ENCODE data around the gene RAD9A.

The RAD9A gene

DNA sequence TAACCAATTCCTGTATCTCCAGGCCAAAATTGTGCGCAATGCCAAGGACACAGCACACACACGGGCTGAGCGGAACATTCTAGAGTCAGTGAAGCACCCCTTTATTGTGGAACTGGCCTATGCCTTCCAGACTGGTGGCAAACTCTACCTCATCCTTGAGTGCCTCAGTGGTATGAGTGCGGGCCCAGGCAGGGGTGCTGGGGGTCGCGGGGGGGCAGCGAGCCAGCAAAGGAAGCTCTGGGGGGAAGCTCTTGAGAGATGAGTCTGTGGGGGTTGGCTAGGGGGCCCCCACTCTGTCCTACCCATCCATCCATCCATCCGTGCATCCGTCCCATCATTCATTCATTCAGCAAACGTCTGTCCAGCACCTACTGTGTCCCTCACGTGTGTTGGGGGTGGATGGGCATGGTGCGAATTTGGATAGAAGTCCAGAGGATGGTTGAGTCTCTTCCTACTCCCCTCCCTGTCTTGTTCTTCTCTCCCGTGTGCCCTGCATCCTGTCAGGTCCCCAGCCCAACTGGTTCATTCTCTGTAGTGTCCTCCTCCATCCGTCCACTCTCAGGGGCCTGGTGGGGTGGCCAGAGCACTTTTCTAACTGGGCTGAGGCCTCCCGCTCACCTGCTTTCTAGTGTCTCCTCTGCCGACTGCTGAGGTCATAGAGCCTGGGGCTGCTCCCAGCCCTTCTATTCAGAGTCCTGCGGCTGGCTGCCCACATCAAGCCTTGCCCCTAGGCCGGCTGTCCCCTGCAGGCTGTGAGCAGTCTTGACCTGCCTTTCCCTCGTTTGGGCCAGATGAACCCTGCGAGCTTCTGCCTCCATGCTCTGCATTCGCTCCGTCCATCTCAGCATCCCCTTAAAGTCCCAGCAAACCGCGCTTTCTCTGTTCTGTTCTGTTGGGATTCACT lies 39.8 kb downstream of the RAD9A start:
- no peak for DNase-seq
- H3K4me3 Mint-ChIP-seq, result no peak overlapping the region
- peak overlapping the region; percentile 59 for H3K27ac Mint-ChIP-seq
- no peaks in the 10 kb centered on the region for H3K27me3 Mint-ChIP-seq (ENCODE audit: low read depth, poor library complexity)
- TF ChIP-seq, protein P1, sequence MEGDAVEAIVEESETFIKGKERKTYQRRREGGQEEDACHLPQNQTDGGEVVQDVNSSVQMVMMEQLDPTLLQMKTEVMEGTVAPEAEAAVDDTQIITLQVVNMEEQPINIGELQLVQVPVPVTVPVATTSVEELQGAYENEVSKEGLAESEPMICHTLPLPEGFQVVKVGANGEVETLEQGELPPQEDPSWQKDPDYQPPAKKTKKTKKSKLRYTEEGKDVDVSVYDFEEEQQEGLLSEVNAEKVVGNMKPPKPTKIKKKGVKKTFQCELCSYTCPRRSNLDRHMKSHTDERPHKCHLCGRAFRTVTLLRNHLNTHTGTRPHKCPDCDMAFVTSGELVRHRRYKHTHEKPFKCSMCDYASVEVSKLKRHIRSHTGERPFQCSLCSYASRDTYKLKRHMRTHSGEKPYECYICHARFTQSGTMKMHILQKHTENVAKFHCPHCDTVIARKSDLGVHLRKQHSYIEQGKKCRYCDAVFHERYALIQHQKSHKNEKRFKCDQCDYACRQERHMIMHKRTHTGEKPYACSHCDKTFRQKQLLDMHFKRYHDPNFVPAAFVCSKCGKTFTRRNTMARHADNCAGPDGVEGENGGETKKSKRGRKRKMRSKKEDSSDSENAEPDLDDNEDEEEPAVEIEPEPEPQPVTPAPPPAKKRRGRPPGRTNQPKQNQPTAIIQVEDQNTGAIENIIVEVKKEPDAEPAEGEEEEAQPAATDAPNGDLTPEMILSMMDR (IDR thresholded peaks at IDR 0.05), result no peak
- H3K36me3 Mint-ChIP-seq (ENCODE audit: low read depth), result peaks cover 9% of the 10 kb centered on the region
- peaks cover 22% of the 10 kb centered on the region for H3K4me1 Mint-ChIP-seq
- H3K9me3 Mint-ChIP-seq, result no peaks in the 10 kb centered on the region

GRCh38 chr11:67432655-67433349 lies 41.0 kb downstream of the RAD9A start:
- no peak overlapping the region for H3K4me3 Mint-ChIP-seq
- H3K36me3 Mint-ChIP-seq (ENCODE audit: low read depth), result peaks cover 9% of the 10 kb centered on the region
- TF ChIP-seq, protein P1 (IDR thresholded peaks at IDR 0.05), result no peak
- H3K27ac Mint-ChIP-seq, result no peak overlapping the region
- peaks cover 21% of the 10 kb centered on the region for H3K4me1 Mint-ChIP-seq
- no peaks in the 10 kb centered on the region for H3K27me3 Mint-ChIP-seq (ENCODE audit: low read depth, poor library complexity)
- no peak for DNase-seq
- H3K9me3 Mint-ChIP-seq, result no peaks in the 10 kb centered on the region

DNA sequence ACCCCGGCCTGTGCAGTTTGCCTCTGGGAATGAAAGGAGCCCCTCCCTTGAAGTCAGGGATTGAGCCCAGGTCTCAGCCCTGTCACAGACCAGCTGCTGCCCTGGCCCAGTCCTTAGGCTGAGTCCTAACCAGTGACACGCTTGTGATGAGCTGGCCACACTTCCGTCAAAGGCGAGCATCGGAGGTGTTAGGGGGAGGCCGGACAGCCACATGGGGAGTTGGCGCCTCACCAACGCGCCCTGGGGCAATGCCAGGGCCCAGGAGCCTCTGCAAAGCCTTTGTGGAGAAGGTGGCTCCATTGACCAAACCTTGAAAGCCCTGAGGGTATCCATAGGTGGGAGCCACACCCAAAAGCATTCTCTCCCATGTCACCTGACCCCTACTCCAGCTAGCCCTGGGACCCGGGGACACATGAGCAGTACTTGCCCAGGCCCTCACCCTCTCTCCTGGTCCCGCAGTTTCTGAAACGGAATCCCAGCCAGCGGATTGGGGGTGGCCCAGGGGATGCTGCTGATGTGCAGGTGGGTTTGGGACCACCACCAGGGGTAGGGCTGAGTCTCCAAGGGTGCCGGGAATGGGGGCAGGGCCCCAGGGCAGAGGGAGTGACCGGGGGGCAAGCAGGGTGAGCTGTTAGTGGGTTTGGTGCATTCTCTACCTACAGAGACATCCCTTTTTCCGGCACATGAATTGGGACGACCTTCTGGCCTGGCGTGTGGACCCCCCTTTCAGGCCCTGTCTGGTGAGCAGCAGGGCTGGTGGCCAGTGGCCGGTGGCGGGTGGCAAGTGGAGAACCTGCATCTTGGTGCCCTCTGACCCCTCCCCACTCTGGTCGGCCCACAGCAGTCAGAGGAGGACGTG lies 42.0 kb downstream of the RAD9A start:
- peak overlapping the region; percentile 45 for H3K27ac Mint-ChIP-seq
- DNase-seq, result no peak
- no peaks in the 10 kb centered on the region for H3K9me3 Mint-ChIP-seq
- no peaks in the 10 kb centered on the region for H3K27me3 Mint-ChIP-seq (ENCODE audit: low read depth, poor library complexity)
- TF ChIP-seq, protein P1 (IDR thresholded peaks at IDR 0.05), result no peak
- peaks cover 16% of the 10 kb centered on the region for H3K4me1 Mint-ChIP-seq
- peaks cover 9% of the 10 kb centered on the region for H3K36me3 Mint-ChIP-seq (ENCODE audit: low read depth)
- no peak overlapping the region for H3K4me3 Mint-ChIP-seq

DNA sequence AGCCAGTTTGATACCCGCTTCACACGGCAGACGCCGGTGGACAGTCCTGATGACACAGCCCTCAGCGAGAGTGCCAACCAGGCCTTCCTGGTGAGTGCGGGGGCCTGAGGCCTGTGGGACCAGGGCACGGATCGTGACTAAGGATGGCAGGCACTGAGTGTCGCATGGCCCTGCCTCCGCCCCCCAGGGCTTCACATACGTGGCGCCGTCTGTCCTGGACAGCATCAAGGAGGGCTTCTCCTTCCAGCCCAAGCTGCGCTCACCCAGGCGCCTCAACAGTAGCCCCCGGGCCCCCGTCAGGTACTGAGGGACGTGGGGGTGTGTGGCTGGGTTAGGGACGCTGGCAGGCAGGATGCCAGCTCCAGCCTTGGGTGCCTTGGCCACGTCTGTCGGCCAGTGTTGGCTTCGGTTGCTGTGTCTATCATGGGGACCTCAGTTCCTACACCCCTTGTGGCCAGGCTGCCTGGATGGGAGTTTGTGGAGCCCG lies 42.7 kb downstream of the RAD9A start:
- H3K36me3 Mint-ChIP-seq (ENCODE audit: low read depth), result peaks cover 11% of the 10 kb centered on the region
- peaks cover 11% of the 10 kb centered on the region for H3K4me1 Mint-ChIP-seq
- no peak overlapping the region for H3K27ac Mint-ChIP-seq
- no peak for DNase-seq
- TF ChIP-seq, protein P1 (IDR thresholded peaks at IDR 0.05), result no peak
- no peak overlapping the region for H3K4me3 Mint-ChIP-seq
- no peaks in the 10 kb centered on the region for H3K27me3 Mint-ChIP-seq (ENCODE audit: low read depth, poor library complexity)
- no peaks in the 10 kb centered on the region for H3K9me3 Mint-ChIP-seq

DNA sequence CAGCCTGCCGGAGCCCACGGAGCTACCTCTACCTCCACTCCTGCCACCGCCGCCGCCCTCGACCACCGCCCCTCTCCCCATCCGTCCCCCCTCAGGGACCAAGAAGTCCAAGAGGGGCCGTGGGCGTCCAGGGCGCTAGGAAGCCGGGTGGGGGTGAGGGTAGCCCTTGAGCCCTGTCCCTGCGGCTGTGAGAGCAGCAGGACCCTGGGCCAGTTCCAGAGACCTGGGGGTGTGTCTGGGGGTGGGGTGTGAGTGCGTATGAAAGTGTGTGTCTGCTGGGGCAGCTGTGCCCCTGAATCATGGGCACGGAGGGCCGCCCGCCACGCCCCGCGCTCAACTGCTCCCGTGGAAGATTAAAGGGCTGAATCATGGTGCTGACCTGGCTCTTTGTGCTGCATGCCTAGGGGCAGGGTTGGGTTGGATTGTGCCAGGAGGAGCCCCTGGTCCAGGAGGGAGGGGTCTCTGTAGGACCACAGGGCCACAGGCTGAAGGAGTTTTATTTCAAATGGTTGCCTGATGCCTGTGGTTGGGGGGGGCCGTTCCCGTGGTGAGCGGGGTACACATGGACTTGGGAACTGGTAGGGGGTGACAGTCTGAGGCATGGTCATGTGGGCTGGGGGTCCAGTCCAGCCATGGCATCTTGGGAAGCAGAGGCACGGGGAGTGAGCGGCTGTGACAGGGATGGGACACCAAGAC lies 43.4 kb downstream of the RAD9A start:
- peaks cover 11% of the 10 kb centered on the region for H3K4me1 Mint-ChIP-seq
- no peak for DNase-seq
- H3K27ac Mint-ChIP-seq, result no peak overlapping the region
- no peak overlapping the region for H3K4me3 Mint-ChIP-seq
- no peaks in the 10 kb centered on the region for H3K9me3 Mint-ChIP-seq
- TF ChIP-seq, protein P1 (IDR thresholded peaks at IDR 0.05), result no peak
- peaks cover 14% of the 10 kb centered on the region for H3K36me3 Mint-ChIP-seq (ENCODE audit: low read depth)
- no peaks in the 10 kb centered on the region for H3K27me3 Mint-ChIP-seq (ENCODE audit: low read depth, poor library complexity)

Measured in nephron progenitor cell (in vitro differentiated cells).